Fibroblast of upper back skin (primary cell): ENCODE results near the gene RAB29.

Experiments
- DNase-seq: peaks from one replicate; pipeline ENCODE4 v3.0.0-alpha.2; 2013

Gene RAB29

DNA sequence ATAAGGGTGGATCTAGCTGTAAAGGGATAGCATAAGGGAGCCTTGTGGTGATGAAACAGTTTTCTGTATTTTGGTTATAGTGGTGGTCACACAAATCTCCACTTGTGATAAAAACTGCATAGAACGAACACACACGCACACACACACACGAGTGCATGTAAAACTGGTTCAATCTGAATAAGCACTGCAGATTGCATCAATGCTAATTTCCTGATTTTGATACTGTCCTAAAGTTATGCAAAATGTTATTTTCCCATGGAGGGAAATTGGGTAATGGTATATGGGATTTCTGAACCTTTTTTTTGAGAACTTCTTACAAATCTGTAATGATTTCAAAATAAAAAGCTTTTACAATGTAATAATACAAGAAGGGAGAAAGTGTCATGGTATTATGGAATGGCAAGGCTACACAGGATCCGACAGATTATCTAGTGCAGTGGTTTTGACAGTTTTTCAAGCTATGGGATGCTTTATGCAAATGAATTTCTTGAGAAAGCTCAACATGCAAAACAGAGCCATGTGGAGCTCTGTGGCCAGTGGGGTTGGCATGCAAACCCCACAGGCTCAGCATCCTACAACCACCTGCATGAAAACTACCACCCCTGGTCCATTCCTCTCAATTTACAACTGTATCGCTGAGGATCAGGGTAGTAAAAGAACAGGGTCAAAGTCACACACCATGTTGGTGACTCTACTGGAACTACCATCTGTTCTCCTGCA, 18.9 kb upstream of the RAB29 start:
- DNase-seq: no peak

DNA sequence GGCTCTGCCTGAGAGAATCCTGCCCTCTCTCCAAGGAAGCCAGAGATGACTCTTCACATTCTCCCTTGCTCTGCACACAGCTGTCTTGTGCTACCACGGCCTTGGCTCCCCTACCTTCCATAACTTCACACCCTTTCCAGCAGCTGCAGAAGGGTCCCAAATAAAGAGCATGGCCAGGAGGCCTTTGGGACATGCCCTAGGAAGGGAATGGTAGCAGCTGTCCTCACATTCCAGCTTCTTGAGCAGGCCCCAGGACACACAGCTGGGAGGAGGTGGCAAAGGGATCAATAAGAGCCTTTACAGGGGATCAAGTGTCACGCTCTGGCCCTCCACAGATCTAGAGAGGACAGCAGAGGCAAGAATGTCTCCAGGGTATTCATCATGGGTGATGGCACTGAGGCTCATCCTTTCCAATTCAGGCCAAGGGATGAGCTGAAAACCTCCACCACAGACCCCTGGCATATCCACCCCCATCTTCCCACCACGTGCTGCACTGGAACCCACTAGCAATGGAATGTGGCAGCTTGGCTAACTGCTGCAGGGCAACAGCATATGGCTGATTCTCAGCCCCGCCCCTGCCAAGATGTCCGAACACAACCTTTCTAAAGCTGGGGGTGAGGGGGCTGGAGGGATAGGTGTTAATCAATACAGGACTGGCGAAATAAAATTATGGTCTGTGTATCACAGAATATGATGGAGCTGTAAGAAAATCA, 17.8 kb upstream of the RAB29 start:
- DNase-seq: no peak

DNA sequence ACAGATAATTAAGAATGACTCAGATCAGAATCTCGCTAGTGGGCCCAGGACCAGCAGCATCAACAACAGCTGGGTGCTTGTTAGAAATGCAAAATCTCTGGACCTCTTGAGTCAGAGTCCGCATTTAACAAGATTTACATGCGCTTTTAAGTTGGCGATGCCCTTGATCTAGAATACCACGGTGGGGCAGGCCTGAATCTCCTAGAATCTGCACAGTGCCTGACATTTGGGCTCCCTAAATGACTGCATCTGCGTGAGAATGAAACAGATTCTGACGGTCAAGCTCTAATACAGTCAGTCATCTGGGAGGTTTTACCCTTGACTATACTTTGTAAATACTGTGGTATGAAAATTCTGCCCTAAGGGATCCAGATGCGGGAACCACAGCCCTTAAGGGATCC, 17.2 kb upstream of the RAB29 start:
- DNase-seq: no peak

DNA sequence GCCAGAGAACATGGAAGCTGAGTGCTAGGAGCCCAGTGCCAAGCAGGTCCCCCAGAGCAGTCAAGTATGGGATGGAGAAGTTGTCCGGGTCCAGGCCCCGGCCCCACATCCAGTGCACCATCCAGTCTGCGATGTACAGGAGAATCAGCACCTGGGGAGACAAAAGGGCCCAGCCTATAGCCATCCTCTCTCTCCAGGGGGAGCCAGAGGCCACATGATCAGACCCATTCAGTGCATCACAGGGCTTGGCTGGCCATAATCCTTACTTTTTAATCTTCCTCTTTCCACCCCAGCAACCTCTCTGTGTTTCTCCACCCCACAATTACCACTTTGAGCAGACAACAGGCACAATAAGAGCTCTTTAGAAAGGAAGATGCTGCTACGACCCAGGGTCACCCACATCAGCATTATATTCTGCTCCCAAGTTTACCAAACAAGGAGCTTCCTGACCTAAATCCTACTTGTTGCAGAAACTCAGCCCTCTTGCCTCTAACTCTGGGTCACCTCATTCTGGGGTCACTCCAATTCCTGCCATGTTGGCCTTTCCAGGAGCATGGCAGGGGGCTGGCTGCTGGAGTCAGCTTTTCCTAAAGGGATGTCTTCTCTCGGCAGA, 16.4 kb upstream of the RAB29 start:
- DNase-seq: peak; percentile 60

DNA sequence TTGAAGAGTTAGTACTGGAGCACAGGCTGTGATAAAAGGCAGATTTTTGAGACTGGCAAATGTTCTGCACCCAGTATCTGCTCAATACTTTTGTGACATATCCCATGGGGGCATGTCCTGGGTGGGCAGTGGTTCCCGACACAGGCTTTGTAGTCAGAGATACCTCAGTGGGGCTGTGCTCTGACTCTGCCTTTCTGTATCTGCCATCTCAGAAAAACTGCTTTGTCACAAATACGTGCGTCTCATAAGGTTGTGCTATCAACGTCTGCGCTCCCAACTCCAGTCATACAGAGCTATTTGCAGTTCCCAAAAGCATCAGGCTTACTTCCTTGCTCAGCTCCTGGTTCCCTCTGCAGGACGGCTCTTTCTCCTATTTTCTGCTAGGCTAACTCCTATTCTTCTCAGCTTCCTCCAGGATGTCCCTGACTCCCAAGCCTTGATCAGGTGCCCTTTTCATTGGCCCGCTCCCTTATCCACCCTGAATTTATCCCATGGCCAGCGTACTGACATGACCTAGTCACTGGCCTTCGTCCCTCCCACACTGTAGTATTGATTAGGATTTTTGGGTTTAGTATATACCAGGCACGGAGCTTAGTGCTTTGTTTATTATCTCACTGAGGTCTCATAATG, 12.1 kb upstream of the RAB29 start:
- DNase-seq: no peak

DNA sequence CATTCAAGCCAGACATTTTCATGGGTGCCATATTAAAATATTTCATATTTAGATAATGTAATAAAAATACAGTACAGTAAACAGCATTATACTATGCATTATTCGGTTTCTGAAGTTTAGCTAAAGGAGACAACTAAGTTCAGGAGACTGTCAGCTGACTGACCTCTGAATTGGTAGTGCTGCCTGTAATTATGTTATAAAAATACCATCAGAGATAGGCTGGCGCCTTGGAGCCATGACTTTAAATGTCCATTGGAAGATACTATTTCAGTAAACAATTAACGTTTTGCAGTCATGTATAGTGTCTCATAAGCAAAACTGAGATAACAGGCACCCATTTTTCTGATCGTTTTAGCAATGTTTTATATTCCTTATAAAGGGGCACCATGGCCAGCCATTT, 11.3 kb upstream of the RAB29 start:
- DNase-seq: no peak

DNA sequence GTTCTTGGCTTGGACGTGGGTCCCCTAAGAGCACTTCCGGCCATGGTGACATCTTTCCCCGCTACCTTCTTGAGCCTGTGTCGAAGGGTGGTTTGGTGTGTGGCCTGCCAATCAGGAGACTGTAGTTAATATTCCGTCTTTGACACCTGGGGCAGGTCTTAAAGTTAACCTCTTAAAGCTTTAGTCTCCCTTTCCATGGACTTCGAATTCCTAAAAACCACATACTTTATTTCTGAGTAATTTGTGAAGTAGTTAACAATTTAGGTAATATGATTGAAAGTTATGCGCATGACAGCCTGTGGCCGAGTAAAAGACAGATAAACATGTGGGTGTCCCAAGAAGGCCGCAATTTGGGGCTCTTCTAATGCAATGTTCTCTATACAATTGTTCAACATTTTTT, 10.2 kb upstream of the RAB29 start:
- no peak for DNase-seq

DNA sequence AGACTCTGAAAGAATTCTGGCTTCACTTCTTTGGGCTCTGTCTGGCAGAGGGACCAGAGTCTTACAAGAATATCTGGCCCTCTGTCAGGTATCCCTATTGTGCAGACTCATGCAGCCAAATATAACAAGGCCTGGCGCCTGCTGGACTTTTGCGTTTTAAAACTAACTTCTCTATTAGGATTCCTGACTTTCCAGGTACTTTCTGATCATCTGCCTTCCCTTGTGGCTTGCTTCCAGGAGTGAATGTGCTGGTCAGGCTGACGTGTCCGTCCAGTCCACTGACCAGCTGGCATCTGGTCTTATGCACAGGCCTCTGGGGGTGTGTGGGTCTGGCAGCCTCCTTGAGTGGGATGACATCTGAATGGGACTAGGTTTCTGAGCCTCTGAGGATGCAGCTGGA, 8.6 kb upstream of the RAB29 start:
- DNase-seq: peak; percentile 11

DNA sequence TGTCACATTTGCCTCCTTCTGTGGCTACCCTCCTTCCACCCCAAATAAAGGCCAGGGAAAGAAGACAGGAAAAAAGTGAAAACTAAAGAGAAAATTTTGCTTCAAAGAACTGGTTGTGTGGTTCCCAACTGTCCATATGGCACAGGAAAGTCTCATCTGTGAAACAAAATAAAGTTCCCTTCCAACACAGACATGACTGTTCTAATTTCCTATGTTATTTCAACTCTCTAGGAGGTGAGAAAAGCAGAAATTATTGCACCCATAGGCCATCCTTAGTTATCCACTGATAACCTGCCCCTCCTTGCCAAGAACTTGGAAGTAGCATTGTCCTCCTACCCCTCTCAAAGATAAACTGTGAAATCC, 8.1 kb upstream of the RAB29 start:
- no peak for DNase-seq

DNA sequence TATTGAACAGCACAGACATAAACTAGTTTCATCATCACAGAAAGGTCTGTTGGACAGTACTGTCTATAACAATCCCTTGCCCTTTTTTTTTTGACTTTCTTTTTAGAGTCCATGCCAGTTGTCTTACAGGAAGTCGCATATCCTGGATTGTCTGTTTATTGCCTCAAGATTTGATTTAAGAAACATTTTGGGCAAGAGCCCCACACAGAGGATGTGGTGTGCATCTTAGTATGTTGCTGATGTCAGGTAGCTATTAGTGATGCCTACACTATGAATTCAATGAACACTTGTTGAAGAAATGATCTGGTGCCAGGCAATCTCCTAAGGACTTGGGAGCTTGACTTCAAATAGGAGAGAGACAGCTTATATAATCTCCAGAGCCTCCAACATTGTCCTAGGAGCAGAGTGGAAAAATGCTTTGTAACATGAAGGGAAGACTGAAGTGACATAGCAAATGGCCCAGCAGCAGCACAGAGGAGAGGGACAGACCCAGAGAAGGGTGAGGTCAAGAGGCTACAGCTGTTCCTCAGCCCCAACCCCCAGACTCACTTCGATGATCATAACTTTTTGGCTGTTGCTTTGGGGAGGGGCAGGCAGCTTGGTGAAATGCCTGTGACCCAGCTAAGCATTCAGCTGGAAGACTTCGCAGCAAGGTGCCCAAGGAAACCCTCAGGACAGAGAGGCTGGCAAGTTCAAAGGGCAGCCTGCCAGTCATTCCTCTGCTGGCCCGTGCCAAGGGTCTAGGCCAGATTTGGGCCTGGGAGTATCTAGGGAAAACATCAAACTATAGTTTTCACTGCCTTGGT, 7.5 kb upstream of the RAB29 start:
- no peak for DNase-seq

DNA sequence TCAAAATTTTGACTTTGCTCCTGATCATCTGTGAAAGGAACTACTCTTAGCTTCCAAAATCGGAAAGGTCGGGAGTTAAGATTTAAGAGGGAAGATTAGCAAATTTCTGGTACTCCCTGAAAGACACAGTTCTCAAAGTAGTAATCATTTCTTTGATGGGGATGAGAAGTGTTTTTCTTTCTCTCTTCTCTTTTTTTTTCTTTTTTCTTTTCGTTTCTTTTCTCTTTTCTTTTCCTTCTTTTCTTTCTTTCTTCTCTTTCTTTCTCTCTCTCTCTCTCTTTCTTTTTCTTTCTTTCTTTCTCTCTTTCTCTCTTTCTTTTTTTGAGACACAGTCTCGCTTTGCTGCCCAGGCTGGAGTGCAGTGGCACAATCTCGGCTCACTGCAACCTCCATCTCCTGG, 5.1 kb upstream of the RAB29 start:
- DNase-seq: no peak

DNA sequence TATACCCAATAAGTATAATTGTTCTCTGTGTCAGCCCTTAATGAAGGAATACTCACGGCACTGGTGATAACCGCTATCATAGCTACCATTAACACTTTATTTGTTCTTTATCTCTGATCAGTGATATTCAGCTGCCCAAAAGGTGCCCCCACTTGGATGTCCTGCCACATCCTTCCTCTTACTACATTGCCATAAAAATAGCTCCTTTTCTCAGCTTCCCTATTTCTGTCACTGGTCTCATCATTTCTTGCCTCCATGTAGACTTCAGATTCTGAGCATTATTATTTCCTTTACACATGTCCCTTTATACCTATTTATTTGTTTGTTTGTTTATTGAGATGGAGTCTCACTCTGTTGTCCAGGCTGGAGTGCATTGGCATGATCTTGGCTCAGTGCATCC, 2.7 kb upstream of the RAB29 start:
- DNase-seq: no peak

DNA sequence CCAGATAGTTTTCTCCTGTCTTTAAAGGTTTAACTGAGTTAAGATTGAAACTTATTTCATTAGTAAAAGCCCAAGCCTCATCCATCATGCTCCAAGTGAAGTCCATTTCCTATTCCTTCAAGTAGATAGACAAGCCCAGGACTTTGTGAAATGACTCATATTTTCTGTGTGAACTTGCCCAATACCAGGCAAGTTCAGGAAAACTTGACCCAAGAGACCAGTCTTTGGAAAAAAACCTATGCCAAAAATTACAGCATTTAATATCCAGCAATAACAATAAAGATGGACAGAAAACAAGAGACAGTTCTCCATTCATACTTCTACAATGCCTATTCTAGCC, 405 bp upstream of the RAB29 start:
- DNase-seq: peak; percentile 71

DNA sequence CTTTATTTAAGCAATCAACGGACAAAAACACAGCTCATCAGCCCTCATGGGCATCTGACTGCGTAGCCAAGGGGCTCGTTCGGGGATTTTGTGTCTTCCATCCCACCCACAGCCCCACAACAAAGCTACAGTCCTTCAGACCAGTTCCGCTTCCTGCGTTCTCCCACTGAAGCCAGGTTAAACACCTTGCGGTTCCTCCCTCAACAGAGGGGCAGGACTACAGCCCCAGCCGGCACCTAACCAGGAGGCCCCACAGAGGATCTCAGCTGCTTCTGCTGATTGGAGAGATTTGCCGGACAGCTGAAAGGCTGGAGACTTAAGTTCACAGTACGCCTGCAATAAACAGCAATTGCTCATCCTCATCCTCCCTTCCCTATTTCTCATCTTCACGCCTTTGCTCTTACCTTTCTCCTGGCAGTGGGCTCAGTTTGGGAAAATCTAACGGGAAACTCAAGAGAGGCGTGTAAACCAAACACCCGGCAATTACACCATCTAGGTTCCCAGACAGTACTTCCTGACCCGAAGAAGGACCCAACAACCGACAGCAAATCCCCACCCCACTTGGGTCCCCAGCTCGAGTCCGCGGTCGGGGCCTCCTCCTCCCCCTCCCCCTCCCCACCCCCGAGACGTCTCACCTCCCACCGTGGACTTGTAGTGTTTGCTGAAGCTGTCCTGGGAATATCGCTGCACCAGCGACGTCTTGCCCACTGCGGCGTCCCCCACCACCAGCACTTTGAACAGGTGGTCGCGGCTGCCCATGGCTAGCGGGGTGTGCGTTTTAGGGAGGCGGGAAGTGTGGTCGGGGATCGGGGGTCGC, 876 bp downstream of the RAB29 start:
- DNase-seq: no peak

DNA sequence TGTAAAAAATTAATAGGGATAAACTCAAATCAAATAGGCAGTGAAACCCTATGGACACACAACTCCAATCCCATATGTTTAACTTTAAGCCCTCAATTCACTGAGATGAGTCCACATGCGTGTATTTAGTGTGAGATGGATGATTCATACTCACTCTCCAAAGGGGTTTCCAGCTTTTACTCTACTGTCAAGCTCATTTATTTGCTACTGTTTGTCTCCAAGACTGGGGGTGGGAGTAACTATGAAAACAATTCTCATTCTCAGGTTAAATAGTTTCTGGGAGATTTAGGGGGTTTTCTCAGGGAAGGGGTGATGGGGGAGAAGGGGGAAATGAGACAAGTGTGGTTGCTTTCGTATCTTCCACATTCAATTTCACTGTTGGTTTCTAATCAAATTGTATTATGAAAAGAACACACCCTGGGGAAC, 2.7 kb downstream of the RAB29 start:
- peak; percentile 52 for DNase-seq

DNA sequence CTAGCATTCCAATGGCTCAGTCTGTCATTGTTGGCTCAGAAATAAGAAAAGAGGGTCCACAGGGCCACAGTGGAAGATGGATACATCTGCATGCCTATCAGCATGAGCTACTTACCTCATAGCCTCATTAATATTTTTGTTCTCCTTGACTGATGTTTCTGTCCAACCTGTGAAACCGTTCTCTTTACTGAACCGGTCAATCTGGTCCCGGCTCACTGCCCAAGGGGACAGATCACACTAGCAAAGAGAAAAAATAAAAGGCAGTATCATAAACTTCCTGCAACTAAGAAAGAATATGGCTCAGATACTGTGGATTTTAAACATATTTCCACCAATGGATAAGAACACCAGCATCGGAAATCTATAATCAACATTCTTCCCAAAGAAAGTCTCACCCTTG, 4.7 kb downstream of the RAB29 start:
- no peak for DNase-seq

DNA sequence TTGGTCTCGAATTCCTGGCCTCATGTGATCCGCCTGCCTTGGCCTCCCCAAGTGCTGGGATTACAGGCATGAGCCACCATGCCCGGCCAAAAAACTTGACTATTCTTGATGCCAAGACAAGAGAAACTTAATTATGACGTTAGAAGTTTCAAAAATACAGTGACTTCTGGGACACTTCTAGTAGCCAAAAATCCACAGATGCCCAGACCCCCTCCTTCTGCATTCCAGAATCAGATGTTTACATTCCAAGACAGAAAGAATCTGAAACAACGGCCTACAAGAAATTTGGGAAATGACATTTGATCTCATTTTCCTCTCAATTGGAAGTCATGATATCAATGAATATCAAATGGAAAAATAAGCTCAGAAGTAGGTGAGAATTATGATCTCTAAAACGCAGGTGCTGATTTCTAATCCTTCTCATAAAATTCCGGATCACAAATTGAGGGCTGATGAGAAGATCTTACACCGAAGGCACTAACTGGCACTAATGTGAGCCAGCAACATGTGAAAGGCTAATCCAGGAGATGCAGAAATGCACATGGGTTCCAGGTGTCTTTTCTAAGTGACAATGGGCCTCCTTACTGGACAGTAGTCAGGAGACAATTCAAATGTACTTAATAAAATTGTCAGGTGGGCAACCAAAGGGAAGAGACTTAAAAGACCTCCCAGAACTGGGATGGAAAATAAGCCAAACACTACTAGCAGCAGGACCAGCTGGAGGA, 5.5 kb downstream of the RAB29 start:
- peak; percentile 54 for DNase-seq

DNA sequence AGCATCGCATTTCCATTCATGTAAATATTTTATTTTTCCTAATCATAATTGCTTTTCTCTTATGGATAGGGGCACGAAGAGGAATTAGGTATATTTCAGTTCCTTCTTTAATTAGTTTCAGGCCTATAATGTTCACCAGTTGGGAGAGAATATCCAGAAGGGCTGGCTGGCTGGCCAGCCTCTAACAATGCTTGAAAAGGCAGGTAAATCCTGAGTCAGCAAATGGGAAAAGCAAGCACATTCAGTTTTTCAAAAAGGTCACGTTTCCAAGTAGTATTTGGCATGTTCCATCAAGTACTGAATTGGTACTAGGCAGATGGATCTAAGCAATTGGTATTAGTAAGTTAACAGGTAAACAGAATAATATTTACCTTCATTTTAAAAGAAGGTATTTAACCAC, 8.0 kb downstream of the RAB29 start:
- DNase-seq: no peak

DNA sequence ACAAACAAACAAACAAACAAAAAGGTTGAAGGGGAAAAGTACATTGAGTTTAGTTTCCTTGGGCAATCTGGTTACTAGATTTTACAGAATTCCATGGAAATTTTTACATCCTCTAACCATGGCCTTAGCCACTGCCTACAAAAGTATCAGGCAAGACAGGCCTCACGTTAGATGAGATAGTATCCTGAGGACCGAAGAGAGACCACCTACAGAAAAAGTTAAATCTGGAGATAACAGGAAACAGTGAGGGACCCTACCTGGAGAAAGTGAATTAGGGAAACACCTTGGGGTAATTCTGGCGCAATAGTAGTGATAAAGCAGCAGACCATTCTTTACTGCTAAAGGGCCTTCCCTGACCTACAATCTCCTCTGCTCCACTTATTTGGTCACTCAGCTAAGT, 8.7 kb downstream of the RAB29 start:
- DNase-seq: no peak

DNA sequence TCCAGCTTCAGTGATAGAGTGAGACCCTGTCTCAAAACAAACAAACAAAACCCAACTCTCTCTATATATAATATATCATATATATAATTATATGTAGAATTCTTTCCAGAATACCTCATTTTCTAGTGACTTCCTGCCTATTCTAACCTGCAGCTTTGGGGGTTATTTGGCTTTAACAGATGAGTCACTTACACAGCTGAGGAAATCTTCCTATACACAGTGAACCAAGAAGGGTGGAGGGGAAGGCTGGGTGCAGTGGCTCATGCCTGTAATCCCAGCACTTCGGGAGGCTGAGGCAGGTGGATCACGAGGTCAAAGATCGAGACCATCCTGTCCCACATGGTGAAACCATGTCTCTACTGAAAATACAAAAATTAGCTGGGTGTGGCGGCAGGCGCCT, 9.2 kb downstream of the RAB29 start:
- DNase-seq: peak; percentile 62

DNA sequence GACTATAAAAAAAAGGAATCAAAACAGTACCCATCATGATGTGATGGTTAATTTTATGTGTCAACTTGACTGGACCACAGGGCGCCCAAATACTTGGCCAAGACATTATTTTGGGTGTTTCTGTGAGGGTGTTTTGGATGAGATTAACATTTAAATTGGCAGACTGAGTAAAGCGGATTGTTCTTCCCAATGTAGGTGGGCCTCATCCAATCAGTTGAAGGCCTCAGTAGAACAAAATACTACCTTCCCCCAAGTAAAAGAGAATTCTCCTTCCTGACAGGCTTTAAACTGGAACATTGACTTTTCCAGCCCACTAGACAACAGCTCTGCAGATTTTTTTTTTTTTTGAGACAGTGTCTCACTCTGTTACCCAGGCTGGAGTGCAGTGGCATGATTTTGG, 10.7 kb downstream of the RAB29 start:
- no peak for DNase-seq

DNA sequence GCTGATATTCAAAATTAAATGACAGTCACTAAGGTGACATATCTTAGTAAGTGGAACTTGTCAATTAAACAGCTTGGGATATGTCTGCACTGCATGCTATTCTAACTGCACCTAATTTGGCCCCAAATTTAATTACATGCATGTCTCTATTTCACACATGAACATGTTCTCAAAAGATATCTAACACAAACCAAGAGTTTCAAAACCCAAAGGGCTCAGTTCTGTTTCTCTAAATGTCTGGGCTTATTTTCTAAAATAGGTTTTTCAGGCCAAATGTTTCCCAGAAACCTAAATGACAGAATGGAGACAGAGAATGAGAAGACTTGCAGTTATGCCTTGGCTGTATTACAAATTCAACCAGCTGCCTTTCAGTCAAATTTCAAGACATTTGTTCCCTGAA, 11.3 kb downstream of the RAB29 start:
- DNase-seq: no peak
